Neural cell (in vitro differentiated cells): Measurements from ENCODE around the gene GSTT2B.
"Not testable (repeated sequence)": the region's sequence is repeated elsewhere in the genome, so short reads cannot be mapped to it uniquely, and the experiment has no call there.

Source experiments
- CTCF ChIP-seq: fragments of 450-650 bp; IDR thresholded peaks from 2 replicates; pipeline ENCODE4 v1.5.1; 2014; ENCODE audit warnings: antibody characterized with exemption, mild to moderate bottlenecking, moderate library complexity; ENCODE audit not compliant: poor library complexity, severe bottlenecking
- MXI1 ChIP-seq: fragments of 450-650 bp; conservative IDR thresholded peaks from 2 replicates; pipeline ENCODE4 v1.6.1; 2014; ENCODE audit warnings: antibody characterized with exemption, mild to moderate bottlenecking; ENCODE audit not compliant: poor library complexity, severe bottlenecking
- POLR2AphosphoS5 ChIP-seq: IDR thresholded peaks from 2 replicates; pipeline ENCODE4 v1.6.1; 2012
- TAF1 ChIP-seq: IDR thresholded peaks from 2 replicates; pipeline ENCODE4 v1.6.1; 2012; ENCODE audit warnings: low read depth

GRCh38 chr22:23980567-23980966, 19.6 kb upstream of the GSTT2B start:
- not testable (repeated sequence) for TF ChIP-seq POLR2AphosphoS5, CTCF, TAF1, MXI1
